Right forelimb (tissue), 1 donor: ENCODE measurements around the gene TJAP1.
"Not testable (repeated sequence)": the region's sequence is repeated elsewhere in the genome, so short reads cannot be mapped to it uniquely, and the experiment has no call there.

Experiments used
- DNase-seq: peaks from one replicate; pipeline ENCODE4 v3.0.0-alpha.2; 2018

TJAP1 gene

GRCh38 chr6:43506667-43507471 lies 29.5 kb downstream of the TJAP1 start:
- peak; percentile 85 for DNase-seq

- no peak for DNase-seq
These were observed 31.2 kb downstream of the TJAP1 start for GRCh38 chr6:43508481-43509141.

- no peak for DNase-seq
These were observed 32.0 kb downstream of the TJAP1 start for GRCh38 chr6:43509142-43509983.

DNA sequence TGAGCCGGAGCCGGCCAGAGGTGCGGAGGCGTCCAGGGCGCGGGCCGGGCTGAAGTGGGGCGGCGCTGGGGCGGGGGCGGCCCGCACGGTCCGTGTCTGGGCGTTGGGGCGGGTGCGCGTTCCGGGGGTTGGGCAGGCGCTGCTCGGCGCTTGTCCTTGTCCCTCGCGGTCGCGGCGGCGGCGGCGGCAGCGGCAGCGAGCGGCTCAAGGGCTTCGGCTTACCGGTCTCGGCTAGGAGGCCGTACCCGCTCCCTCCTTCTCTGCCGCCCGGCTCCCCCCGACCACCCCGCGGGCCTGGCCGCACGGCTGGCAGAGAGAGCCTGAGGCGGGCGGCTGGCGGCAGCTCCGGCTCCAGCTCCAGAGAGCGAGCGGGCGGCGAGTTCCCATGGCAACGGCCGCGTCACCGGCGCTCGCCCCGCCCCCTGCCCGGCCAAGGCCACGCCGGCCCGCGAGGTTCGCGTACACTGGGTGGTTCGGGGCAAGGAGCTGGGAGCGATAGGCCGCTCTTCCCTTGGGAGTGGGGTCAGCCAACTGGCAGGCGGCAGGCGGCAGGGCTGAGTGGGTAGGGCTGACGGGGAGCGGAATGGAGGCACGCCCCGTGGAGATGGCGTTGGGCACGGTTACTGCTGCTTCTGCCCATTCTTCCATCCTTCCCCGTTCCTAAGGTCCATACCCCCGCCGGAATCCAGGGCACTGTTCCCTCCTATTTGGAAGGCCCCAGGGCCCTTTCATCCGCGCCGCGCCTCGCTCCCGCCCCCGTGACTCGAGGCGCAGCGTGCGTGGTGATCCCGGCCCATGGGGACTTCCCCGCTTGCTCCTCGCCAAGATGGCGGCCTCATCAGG lies 32.8 kb downstream of the TJAP1 start, which contains the start of gene LRRC73:
LRRC73 (minus strand) TSS at position 363 of the 843 bp plus-strand sequence. CDS start 561 bp downstream, outside the sequence.
- DNase-seq = peak; percentile 90

DNA sequence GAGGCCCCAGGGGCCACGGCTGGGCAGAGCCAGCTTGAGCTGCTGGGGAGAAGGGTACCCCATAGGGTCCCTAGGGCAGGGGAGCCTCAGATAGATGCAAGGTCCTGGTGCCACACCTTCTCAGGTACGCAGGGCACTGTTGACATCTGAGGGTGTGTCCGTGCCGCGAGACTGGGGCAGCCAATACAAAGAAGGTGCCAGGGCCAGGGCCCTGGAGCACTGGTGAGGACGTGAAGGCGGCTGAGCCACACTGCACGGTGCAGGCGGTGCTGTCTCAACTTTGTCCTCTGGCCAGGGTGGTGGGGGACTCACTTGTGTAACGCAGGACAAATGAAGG lies 33.4 kb downstream of the TJAP1 start:
- no peak for DNase-seq

DNA sequence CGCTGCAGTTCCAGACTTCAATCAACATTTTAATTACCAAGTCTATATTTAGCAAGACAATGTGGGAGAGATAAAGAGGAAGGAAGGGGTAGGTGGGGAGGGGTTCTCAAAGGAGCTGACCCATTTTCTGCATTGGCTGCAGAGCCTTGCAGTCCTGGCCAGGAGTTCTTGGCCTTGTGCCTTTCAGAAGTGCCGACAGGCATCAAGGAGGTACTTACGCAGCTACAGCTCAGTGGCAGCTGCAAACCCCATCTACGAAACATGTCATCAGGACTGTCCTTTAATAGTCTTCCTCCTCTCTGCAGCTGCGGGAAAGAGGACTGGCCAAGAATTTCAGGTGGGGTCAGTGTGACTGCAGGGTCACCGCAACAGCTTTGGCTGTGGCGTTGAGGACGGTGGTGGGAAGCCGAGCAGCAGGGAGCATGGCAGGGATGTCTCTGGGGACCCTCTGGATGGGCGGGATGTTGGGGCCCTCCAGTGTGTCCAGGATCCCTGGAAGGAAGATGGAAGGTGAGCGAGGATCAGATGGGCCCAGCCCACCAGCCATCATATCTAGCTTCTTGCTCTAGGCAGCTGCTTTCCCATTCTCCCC lies 34.5 kb downstream of the TJAP1 start:
- DNase-seq = no peak

GRCh38 chr6:43515808-43516207 lies 38.4 kb downstream of the TJAP1 start:
- no peak for DNase-seq

DNA sequence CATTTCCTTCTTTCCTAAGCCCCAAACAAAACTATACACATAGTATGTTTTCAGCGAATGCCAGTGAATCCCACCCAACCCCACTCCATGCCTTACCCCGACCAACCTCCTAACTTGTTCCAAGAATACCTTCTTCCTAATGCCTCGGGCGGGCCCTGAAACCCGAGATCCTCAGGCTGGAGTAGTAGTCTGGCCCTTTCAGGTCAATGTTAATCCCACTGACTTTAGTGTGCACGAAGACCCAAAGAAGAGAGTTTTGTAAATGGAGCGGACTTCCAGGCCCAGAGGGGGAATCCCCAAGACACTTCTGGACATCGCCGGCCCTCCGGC lies 39.0 kb downstream of the TJAP1 start:
- no peak for DNase-seq

DNA sequence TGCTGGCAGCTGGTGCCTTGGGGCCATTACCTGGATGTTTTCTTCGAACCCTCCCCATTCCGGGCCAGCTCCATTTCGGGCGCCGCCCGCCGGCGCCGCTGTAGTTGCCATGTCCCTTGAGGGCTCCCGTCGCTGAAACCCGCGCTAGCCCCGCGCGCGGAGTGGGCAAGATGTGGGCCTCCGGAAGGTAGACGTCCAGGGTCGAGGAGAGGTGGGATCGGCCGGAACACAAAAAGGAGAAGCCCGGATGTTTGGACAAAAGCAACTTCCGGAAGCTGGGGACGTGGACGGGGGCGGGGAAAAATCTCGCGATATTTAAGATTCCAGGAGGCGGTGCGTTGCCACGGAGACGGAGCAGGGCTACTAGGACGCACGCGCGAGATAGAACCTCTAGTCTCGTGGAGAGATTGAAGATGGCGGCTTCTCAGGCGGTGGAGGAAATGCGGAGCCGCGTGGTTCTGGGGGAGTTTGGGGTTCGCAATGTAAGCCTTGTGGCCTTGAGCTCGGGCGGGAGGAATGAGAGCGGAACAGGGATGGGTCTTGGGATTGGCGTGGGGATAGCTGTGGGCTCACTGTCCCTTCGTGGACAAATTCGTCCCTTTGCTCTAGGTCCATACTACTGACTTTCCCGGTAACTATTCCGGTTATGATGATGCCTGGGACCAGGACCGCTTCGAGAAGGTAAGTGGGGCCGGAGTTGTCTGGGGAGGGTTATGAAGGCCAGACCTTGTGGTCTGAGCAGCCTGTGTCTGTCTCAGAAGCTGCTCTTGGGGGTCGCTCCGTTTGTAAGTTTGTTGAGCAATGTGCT lies 39.5 kb downstream of the TJAP1 start, which contains the start of the genes POLR1C and YIPF3:
POLR1C (plus strand) TSS at position 393 of the 808 bp plus-strand sequence; CDS start at position 414, 21 bp downstream.
YIPF3 (minus strand) TSS at position 230 of the 808 bp plus-strand sequence; CDS start at position 111, 119 bp downstream.
- peak; percentile 97 for DNase-seq

- DNase-seq = no peak
These were observed 40.4 kb downstream of the TJAP1 start for GRCh38 chr6:43517505-43518357.

- DNase-seq = no peak
These were observed 42.7 kb downstream of the TJAP1 start for GRCh38 chr6:43520097-43520496.

DNA sequence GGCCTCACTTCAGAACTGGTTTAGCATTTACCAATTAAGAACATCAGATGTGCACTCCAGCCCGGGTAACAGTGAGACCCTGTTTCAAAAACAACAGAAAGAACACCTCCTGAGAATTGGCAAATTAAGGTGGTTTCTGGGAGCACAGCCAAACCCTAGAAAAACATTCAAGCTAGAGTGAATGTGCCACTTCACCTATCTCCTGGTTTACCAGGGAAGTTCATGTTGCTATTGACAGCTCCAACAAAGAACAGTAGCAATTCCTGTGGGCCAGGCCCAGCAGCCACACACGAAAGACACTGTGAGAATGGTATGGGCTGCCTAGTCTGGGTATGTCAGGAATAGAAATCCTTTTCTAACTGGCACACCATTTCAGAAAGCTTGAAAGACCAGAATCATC lies 44.5 kb downstream of the TJAP1 start:
- DNase-seq = no peak

DNA sequence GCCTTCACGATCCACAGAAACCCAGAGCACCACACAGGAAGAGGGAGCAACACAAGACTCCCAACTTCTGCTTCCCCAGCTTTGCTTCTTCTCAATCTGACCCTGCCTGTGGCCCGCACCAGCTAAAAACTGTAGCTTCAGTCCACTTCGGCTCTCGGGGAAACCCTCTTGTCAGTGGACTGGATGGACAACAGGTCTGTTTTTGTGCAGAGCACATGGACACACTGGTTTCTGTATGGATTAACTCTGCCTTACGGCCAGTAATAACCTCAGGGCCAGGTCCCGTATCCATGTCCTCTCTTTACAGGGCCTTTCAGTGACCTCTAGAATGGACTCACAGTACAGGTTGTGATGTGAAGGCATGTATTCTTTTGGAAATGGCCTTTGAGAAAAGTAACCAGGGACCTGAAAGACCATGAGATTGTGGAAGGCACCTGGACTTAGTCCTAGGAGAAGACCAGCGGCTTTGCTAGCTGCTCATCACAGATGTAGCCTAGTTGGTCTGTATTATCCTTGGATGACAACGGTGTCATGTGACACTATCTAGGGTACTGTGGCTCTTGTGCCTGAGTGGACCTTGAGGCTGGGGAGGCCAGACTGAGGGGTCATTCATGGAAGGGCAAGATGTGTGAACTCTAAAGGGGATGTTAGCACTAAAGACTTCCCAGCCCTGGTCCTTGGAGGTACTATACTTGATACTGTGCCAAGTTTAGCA lies 45.3 kb downstream of the TJAP1 start:
- DNase-seq = no peak

DNA sequence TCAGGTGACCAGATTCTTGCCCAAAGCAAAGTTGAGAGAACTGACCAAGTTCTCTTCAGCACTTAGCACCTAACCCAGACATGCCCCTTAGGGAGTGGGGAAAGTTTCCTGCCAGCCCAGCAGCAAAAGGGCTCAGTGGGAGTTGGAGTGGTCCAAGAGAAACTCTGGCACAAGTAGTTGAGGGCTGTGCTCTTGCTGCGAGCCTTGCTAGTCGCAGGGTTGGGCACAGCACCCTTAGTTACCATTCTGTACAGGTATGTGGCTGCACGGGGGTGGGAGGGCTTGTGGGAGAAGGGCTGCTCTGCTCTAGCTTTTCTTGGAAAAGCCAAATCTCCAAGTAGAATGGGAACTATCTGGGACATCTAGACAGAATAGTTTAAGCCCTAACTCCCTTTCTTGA lies 45.9 kb downstream of the TJAP1 start:
- no peak for DNase-seq

DNA sequence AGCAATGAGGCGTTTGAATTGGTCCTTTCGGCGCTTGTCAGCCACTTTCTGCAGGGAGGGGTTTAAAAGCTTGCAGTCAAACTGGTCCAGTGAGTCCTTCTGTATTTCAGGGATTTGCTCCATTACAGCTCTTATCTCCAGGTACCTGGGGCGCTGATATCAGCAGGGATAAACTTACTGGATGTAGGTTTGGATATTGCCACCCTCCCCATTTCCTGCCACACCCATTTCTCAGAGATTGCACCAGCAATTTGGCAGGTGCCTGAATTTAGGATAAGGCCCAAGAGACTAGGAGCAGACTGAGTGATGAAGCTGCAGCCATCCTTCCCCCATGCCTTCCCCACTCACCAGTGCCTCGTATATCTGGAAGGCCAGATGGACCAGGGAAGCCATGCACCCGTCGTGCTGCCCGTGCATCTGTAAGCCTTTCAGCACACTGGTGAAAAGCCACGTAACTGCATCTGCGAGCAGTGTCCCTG lies 47.2 kb downstream of the TJAP1 start:
- DNase-seq = no peak

- DNase-seq = no peak
These were observed 54.8 kb downstream of the TJAP1 start for GRCh38 chr6:43532201-43532600.

DNA sequence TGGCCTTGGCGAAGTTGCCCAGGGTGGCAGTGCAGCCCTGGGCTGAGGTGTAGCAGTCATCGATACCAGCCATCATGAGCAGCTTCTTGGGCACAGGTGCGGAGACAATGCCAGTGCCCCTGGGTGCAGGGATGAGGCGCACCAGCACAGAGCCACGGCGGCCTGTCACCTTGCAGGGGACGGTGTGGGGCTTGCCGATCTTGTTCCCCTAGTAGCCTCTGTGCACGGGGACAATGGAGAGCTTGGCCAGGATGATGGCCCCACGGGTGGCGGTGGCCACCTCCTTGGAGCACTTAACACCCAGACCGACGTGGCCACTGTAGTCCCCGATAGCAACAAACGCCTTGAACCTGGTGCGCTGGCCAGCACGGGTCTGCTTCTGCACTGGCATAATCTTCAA lies 61.6 kb downstream of the TJAP1 start:
- not testable (repeated sequence) for DNase-seq

GRCh38 chr6:43539409-43539808 lies 62.0 kb downstream of the TJAP1 start:
- DNase-seq = not testable (repeated sequence)

GRCh38 chr6:43540507-43540906 lies 63.1 kb downstream of the TJAP1 start:
- DNase-seq = no peak
